HG02885 (cell line): Measurements from ENCODE around the gene TNFAIP3.
"Not testable (repeated sequence)": the region's sequence is repeated elsewhere in the genome, so short reads cannot be mapped to it uniquely, and the experiment has no call there.

Experiments used
- ATAC-seq: cut with Tn5 transposase; IDR thresholded peaks from one replicate; pipeline ENCODE4 v1.9.1; 2021; ENCODE audit warnings: mild to moderate bottlenecking; ENCODE audit not compliant: unreplicated experiment, poor library complexity

TNFAIP3 gene

GRCh38 chr6:137876547-137876946 is 9.5 kb downstream of the TNFAIP3 start:
- ATAC-seq, result no peak

GRCh38 chr6:137877113-137877512 is 10.1 kb downstream of the TNFAIP3 start:
- no peak for ATAC-seq

DNA sequence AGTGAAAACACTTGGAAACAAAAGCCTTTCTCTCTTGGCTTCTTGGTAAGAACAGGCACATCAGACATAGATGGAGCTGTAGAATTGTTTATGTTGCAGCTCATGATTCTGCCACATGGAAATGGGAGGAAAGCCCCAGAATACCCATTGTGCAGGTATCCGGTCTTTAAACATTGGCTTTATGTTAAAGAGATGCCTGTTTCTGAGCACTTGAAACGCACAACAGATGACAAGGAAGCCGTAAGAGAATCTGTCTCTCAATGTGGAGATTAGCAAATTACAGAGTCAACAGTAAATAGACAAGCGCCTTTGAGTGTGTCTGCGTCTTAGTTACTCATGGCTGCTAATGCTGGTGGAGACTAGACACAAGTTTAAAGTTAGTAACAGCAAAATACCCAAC is 10.5 kb downstream of the TNFAIP3 start:
- ATAC-seq, result no peak

GRCh38 chr6:137878029-137878428 is 11.0 kb downstream of the TNFAIP3 start:
- ATAC-seq, result no peak

GRCh38 chr6:137878486-137879285 is 11.6 kb downstream of the TNFAIP3 start:
- no peak for ATAC-seq

- no peak for ATAC-seq
Observed at GRCh38 chr6:137879299-137879698, 12.2 kb downstream of the TNFAIP3 start.

- no peak for ATAC-seq
Observed at GRCh38 chr6:137879885-137880745, 13.1 kb downstream of the TNFAIP3 start.

GRCh38 chr6:137880746-137881521 is 13.9 kb downstream of the TNFAIP3 start:
- no peak for ATAC-seq

DNA sequence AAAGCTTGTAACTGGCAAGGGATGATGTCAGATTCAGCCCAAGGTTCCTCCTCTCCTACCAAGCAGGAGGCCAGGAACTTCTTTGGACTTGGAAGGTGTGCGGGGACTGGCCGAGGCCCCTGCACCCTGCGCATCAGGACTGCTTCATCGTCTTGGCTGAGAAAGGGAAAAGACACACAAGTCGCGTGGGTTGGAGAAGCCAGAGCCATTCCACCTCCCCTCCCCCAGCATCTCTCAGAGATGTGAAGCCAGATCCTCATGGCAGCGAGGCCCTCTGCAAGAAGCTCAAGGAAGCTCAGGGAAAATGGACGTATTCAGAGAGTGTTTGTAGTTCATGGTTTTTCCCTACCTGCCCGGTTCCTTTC is 14.4 kb downstream of the TNFAIP3 start:
- no peak for ATAC-seq

- ATAC-seq, result no peak
Observed at GRCh38 chr6:137882225-137882961, 15.3 kb downstream of the TNFAIP3 start.

DNA sequence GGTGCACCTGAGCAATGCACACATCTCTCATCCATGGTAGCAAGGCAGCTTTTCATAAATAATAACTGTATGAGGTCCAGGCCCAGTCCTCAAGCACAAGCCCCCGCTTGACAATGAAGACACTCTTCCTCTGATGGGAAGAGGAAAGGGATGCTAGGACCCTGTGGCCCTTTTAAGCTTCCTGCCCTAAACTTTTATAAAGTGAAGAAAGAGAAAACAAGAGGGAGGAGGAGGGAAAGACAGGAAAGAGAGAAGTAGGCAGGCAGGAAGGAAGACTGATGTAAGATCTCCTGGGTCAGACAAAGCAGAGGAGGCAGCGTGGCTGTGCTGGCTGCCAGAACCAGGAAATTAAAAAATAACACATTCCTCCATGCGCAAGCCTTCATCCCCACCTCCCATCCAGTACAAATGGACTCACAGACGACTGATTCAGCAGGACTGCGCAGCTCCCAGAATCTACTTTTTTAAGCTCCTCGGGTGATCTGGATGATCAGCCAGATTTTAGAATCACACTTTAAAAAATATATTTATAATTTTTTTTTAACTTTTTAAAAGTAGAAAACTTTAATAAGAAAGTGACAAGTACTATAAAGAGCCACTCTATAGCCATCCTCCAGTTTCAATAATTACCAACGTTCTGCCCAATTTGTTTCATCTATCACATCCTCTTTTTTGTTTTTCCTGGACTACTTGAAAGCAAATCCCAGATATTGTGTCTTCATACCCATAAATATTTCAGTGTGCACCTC is 16.5 kb downstream of the TNFAIP3 start:
- ATAC-seq, result no peak

DNA sequence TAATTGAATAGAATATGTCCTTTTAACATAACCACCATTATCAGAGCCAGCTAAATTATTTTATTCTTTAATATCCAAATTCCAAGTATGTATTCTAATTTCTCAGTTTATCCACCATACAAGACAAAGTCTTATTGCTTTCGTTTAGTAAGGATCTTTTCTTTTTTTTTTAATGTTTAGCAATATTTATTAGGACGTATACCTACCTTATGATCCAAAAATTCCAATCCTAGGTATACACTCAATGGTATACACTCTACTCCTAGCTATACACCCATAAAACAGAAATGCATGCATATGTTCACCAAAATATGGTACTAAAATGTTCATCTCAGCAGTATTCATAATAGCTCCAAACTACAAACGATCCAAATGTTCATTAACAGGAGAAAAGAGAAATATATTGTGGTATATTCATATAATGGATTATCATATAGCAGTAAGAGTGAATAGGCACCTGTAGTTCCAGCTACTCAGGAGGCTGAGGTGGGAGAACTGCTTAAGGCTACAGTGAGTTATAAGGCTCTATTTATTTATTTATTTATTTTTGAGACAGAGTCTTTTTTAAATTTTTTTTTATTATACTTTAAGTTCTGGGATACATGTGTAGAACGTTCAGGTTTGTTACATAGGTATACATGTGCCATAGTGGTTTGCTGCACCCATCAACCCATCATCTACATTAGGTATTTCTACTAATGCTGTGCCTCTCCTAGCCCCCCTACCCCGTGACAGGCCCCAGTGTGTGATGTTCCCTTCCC is 17.3 kb downstream of the TNFAIP3 start:
- no peak for ATAC-seq

DNA sequence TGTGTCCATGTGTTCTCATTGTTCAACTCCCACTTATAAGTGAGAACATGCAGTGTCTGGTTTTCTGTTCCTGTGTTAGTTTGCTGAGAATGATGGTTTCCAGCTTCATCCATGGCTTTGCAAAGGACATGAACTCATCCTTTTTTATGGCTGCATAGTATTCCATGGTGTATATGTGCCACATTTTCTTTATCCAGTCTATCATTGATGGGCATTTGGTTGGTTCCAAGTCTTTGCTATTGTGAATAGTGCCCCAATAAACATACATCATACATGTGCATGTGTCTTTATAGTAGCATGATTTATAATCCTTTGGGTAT is 17.8 kb downstream of the TNFAIP3 start:
- ATAC-seq, result not testable (repeated sequence)

- ATAC-seq, result not testable (repeated sequence)
Observed at GRCh38 chr6:137886226-137886625, 19.2 kb downstream of the TNFAIP3 start.

DNA sequence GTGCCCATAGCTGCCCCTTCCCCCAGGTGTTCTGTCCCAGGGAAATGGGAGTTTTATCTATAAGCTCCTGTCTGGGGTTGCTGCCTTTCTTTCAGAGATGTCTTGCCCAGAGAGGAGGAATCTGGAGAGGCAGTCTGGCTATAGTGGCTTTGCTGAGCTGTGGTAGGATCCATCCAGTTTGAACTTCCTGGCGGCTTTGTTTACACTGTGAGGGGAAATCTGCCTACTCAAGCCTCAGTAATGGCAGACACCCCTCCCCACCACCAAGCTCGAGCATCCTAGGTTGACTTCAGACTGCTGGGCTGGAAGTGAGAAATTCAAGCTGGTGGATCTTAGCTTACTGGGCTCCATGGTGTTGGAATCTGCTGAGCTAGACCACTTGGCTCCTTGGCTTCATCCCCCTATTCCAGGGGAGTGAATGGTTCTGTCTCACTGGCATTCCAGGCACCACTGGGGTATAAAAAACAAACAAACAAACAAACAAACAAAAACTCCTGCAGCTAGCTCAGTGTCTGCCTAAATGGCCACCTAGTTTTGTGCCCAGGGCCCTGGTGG is 24.0 kb downstream of the TNFAIP3 start:
- no peak for ATAC-seq

DNA sequence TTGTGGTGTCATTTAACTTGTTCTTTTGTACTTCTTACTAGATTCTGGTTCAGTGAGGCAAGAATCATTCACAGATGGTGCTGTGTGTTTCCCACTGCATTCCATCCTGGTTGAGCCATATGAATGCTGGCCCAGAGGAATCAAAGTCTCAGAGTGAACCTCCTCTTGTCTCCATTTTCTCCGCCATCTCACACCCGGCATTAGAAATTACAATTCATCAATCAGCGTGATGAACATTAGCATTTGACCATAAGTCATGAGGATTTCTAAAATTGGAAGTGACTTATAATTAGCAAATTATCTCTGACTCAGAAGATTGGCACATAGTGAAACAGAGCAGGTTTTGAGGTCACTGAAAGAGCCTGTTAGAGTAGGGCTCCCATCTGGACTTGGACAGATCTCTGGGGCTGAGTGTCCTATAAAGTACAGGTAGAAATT is 25.2 kb downstream of the TNFAIP3 start:
- no peak for ATAC-seq

DNA sequence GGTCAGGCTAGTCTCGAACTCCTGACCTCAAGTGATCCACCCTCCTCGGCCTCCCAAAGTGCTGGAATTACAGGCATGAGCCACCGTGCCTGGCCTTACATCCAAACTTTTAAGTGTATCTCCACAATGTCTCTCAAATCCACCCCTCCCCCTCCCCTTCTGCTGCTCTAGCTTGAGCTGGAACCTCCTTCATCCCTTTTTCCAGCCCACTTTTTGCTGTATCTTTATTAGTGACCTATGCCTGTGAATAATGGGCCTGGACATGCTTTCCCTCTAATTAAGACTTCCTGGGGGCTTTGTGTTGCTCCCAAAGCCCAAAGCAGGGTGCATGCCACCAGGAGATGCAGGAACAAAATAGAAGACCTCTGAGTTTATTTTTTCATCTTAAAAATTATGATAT is 26.1 kb downstream of the TNFAIP3 start:
- no peak for ATAC-seq

DNA sequence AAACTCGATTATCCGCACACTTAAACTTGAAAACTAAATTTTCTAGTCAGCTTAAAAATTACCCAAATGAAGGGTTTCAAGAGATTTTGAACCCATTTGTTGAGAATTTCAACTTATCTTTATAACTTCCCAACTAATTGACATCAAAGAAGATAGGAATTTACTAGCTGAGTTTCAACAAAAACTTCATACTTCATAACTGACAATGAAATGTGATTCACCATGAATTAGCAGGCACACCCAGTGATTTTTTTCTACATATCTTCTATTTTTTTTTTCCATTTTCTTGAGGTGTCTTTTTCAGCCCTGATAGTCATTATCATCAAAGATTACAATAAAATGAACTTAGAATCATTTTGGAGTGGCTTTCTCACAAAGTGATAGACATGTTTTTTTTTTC is 26.7 kb downstream of the TNFAIP3 start:
- no peak for ATAC-seq
